Fibroblast of peridontal ligament (primary cell): ENCODE measurements around the gene NOL4L.

ENCODE experiments used
- DNase-seq: peaks from one replicate; pipeline ENCODE4 v3.0.0-alpha.2; 2010; ENCODE audit errors: extremely low read depth

NOL4L gene

GRCh38 chr20:32562495-32562911 is 22.6 kb downstream of the NOL4L start:
- no peak for DNase-seq

GRCh38 chr20:32560989-32561830 is 23.9 kb downstream of the NOL4L start:
- DNase-seq, result no peak

- no peak for DNase-seq
Measured at GRCh38 chr20:32560482-32560988, 24.6 kb downstream of the NOL4L start.

- no peak for DNase-seq
Measured at GRCh38 chr20:32559753-32560380, 25.3 kb downstream of the NOL4L start.

GRCh38 chr20:32559205-32559752 is 25.9 kb downstream of the NOL4L start:
- no peak for DNase-seq

GRCh38 chr20:32558526-32558925 is 26.6 kb downstream of the NOL4L start:
- DNase-seq, result no peak

- no peak for DNase-seq
Measured at GRCh38 chr20:32557319-32557718, 27.8 kb downstream of the NOL4L start.

GRCh38 chr20:32556312-32557184 is 28.6 kb downstream of the NOL4L start:
- no peak for DNase-seq

GRCh38 chr20:32555584-32555983 is 29.5 kb downstream of the NOL4L start:
- no peak for DNase-seq

- no peak for DNase-seq
Measured at GRCh38 chr20:32554965-32555289, 30.2 kb downstream of the NOL4L start.

GRCh38 chr20:32553618-32554017 is 31.5 kb downstream of the NOL4L start:
- no peak for DNase-seq

- no peak for DNase-seq
Measured at GRCh38 chr20:32551693-32552092, 33.4 kb downstream of the NOL4L start.

GRCh38 chr20:32549842-32550241 is 35.3 kb downstream of the NOL4L start:
- no peak for DNase-seq

- no peak for DNase-seq
Measured at GRCh38 chr20:32547753-32548034, 37.4 kb downstream of the NOL4L start.

- DNase-seq, result no peak
Measured at GRCh38 chr20:32546918-32547752, 38.0 kb downstream of the NOL4L start.

GRCh38 chr20:32544893-32545840 is 40.0 kb downstream of the NOL4L start:
- no peak for DNase-seq

- DNase-seq, result no peak
Measured at GRCh38 chr20:32544260-32544722, 40.8 kb downstream of the NOL4L start.

GRCh38 chr20:32543570-32544259 is 41.4 kb downstream of the NOL4L start:
- no peak for DNase-seq

- DNase-seq, result no peak
Measured at GRCh38 chr20:32542259-32542615, 42.9 kb downstream of the NOL4L start.
